Colon (tissue), 2 donors: Measurements from ENCODE around the gene POLR3E.
"Not testable (repeated sequence)": the region's sequence is repeated elsewhere in the genome, so short reads cannot be mapped to it uniquely, and the experiment has no call there.

ENCODE experiments used
- FAIRE-seq: peaks from 2 replicates; lab custom pipeline; 2012; peaks lifted over from hg19 to GRCh38; lab: Jason Lieb, UNC
- donor health status: control.
- donor health status: control.

The POLR3E gene

DNA sequence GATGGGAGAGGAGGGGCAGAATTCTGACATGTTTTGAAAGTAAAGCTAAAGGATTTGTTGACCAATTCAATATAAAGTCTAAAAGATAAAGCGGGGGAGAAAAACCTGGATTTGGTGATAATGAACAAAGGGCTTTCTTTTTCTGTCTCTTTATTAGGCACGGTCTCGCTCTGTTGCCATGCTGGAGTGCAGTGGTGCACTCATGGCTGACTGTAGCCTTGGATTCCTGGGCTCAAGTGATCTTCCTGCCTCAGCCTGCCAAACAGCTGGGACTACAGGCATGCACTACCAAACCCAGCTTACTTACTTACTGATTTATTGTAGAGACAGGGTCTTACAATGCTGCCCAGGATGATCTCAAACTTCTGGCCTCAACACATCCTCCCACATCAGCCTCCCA lies 69.7 kb downstream of the POLR3E start:
- FAIRE-seq, result no peak

DNA sequence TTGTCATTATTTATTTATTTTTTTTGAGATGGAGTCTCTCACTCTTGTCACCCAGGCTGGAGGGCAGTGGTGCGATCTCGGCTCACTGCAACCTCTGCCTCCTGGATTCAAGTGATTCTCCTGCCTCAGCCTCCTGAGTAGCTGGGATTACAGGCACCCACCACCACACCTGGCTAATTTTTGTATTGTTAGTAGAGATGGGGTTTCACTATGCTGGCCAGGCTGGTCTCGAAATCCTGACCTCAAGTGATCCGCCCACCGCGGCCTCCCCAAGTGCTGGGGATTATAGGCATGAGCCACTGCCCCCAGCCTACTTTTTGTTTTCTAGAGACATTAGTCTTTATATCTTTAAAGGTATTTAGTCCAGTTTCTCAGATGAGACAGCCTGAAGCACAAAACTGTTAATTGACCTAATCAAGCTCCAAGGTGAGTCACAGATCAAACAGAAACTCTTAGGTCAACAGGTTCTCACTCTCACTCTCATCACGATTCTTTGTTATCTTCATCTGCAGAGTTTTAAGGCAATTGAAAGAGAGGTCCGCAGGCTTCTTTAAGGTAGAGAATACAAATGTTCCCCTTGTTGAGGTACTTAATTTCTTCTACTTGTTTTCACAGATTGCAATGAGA lies 71.1 kb downstream of the POLR3E start:
- not testable (repeated sequence) for FAIRE-seq

DNA sequence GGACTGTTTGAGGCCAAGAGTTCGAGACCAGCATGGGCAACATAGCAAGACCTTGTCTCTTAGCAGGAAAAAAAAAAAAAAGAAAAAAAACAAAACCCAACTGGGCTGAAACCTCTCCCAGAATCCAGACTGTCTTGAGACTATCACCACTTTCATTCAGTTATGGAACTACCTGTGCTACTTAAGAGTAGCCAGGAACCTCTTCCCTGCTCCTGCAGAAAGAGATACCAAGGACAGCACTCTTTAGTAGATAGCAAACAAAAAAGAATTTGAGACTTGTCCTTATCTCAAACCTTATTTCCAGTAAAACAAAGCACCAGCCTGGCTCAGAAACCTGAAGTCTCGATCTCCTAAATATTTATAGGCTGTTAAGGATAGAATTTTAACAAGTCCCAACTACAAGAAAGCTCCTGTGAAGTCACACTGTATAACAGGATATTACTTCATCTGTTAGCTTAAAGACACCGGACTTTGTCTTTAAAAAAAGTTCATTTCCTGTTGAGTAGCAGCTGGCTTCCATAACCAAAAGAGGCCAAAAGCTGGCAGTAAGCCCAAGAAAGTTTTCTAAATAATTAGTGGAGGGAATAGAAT lies 72.1 kb downstream of the POLR3E start:
- no peak for FAIRE-seq

GRCh38 chr16:22370038-22370820 lies 73.0 kb downstream of the POLR3E start:
- FAIRE-seq, result no peak

GRCh38 chr16:22372882-22373661 lies 75.9 kb downstream of the POLR3E start:
- no peak for FAIRE-seq

DNA sequence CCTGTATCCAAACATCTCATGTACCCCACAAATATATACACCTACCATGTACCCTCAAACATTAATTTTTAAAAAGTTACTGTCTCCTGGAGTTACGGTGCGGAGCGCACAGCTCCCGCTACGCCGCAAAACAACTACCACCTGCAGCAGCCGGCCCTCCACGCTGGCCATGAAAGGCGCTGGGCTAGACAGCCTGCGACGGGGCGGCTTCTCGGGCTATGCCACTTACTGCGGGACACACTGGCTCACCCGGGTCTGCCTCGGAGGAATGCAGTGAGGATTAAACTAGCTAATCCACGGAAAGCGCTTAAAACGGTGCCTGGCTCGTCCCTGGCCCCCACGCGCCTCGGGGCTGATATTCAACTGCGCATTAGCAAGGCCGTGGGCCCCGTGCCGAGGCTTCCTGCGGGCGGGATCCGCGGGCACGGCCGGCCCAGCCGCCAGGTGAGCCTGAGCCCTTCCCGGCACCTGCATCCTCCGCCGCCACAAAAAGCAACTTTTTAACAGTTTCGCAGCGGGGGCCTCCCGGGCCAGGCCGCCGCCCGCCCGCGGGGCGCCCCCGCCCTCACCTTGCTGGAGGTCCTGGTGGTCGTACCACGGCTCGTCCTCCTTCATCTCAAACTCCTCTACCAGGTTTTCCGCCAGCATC lies 76.6 kb downstream of the POLR3E start:
- no peak for FAIRE-seq

DNA sequence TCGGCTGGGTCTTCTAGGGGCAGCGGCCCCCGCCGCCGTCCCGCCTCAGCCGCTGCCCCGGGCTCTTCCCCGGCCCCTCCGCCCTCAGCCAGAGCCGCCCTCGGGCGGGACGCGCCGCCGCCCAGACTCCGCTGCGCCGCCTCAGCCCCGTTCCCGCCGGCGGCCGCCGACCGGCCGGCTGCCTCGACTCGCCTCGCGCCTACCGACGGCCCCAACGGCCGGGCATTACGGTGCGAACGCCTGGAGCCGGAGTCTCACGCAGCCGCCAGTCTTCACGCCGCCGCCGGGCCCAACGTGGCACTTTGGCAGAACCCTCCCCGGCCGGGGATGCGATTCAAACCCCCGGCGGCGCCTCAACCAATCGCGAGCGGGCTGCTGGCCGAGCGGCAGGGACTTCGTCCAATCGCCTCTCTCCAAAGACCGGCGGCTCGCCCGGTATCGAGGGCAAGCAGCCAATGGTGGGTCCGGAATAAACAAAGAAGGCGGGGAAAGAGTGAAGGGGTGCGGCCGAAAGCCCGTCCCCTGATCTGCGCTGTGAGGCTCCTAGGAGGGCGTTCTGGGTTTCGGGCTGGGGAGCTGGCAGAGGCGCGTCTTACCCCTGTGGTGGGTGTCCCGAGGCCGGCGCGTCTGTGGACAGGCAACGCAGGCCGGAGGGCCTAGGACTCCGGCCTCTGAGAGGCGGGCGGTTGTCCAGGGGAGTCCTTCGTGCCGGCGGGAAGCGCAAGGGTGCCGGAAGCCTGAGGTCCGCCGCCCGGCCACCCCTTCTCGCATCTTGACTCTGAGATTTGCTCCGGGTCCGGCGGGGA lies 77.3 kb downstream of the POLR3E start, which contains the start of gene CDR2:
TSS of gene CDR2 (minus strand) at position 309 of the 806 bp plus-strand sequence. CDS start 310 bp downstream, outside the sequence.
- no peak for FAIRE-seq

DNA sequence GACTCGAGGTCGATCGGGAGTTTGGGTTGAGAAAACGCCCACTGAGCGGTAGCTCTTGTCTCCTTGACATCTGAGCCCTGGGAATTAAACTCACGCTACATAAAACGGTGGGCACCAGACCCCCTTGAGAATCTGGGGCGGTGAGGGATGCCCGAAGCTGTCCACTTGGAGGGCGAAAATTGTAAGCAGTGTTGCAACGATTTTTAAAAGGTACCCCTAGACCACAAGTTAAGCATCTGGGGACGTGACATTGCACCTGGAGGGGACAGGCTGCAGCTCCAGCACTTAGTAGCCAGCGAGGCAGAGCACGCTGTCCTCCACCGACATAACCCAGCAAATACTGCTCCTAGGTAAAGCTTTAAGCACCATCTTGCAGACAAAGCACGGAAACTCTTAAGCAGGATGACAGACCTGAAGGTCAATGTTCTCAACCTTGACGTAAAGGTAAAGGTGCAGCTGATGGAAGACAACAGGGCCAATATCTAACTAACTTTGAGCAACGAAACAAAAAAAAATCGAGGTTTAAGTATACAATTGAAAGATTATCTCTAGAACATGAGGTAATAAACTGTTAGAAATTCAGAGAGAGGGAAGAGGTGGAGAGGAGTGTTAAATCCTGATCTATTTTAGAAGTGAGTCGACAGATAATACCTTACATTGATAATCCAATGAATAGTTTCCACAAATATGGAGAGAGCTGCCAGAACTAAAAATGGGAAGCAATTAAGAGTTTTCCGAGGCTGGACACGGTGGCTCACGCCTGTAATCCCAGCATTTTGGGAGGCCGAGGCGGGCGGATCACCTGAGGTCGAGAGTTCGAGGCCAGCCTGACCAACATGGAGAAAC lies 78.1 kb downstream of the POLR3E start:
- FAIRE-seq, result no peak

- no peak for FAIRE-seq
These were observed 78.9 kb downstream of the POLR3E start for GRCh38 chr16:22375963-22376640.

DNA sequence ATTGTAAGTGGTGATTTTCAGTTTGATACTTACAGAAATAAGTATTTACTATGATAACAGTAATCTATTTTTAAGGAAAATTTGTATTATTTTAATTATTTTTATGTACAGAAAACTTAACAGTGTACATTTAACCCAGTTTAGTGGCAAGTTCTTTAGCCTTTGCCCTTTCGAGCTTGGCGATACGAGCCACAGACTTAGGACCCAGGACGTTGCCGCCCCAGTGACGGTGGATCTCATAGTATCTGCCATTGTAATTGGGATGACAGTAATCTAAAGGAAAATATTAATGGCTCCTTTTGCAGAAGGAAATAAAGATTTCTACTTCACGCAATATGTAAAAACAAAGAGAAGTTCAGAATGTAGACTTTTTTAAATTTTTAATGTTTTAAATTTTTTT lies 82.4 kb downstream of the POLR3E start:
- FAIRE-seq, result no peak

DNA sequence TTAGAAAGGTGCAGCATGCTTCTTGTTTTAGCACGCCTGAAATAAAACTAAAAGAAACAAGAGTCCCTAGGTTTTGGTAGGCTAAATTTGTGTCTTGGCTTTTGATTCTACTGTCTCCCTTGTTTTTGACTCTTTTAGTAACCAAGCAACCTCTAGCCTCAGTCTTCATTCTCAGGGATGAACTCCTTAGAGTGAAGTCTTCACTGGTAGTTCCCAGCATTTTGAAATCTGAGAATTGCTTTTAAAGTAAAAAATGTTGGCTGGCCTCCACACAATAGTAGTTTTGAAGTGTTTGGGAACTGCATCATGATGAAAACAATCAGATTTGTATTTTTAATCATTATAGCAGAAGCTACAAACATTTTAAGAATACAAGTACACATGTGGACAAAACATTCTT lies 83.3 kb downstream of the POLR3E start:
- FAIRE-seq, result no peak

DNA sequence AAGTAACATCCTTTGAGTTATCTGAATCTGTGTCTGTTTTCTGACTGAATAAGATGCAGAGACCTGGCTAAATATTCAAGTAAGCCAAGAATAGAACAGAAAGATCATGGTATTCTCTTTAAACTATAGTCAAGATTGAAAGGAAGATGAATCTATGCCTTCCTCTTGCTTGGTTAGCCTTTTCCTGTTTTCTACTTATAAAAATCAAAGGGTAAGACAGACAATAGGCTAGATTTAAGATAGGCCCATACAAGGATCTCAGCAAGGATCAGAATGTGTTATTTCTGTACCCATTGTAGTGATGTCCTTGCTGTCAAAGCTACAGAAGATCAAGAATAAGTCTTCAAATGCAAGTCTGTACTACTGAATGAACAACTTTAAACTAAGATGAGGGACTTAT lies 84.2 kb downstream of the POLR3E start:
- FAIRE-seq, result no peak

GRCh38 chr16:22383827-22384226 lies 86.6 kb downstream of the POLR3E start:
- no peak for FAIRE-seq
